Measurements from ENCODE around the gene CLDN16.

Gene CLDN16

DNA sequence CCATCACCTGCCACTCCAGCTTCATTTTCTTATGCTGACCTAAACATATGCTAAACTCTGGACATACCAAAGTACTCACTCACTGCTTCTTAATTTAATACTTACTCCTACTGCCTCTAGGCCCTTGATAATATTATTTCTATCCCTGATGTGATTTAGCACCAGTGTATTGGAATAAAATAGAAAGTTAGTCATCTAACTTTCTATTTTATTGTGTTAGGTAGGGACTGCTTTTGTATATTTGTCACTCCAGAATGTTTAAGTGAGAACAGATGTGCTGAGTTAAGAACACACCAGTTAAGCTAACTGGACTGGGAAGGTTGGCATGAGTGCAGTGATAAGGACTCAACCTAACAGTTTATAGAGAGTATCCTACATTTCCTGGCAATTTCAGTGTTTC, 6.5 kb upstream of the CLDN16 start:
- DNase-seq: no peak

GRCh38 chr3:190382082-190382481, 5.9 kb upstream of the CLDN16 start:
- no peak for DNase-seq

GRCh38 chr3:190384309-190384756, 3.6 kb upstream of the CLDN16 start:
- no peak for DNase-seq

DNA sequence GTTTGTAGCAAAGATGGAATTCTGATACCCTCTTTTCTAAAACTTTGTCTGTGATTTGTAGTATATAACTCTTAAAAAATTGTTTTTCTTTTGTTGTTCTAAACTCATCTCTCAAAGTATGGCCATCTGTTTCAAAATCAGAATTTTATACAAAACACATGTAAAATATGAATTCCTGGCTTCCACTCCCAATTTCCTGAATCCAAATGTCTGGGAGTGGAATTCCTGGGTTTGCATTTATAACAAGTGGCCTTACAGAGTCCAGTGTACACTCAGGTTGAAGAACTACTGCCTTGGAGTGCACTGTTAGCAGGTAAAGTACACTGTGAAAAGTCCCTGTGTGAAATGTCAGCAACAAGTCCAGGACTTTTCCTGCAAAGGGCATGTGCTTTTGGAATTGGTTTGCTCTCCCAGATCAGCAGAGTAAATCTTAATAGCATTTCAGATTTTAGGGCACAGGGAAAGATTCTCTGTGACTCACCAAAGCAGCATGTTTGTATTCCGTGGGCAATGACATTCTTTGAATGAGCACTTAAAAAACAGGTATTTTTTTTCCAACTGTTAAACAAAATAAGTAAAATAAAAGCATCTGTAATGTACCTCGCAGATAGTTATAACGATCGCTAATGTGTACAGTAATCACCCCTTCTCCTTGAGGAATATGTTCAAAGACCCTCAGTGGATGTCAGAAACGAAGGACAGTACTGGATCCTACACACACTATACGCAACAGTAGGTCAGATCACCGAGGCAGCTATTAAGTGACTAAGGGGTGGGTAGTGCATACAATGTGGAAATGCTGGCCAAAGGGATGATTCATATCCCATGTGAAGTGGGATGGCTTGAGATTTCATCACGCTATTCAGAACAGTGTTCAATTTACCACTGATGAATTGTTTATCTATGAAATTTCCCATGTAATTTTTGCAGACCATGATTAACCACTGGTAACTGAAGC, 2.0 kb upstream of the CLDN16 start:
- DNase-seq: no peak

DNA sequence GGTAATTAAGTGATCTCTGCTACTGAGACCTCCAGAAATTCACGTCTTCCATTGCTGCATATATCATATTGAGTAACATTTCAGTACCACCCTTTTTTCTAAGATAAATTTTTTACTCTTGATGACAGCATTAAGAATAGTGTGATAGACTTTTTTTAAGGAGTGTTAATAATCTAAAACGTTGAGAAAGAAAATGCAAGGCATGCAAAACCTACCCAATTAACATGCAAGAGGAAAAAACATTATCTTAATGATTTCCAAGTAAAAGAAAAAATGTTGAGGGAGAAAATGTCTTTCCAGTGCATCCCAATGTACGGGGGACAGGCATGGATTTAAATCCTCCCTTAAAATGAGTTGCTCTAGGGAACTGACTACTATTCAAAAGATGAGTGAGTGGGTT, 740 bp downstream of the CLDN16 start:
- DNase-seq: no peak

DNA sequence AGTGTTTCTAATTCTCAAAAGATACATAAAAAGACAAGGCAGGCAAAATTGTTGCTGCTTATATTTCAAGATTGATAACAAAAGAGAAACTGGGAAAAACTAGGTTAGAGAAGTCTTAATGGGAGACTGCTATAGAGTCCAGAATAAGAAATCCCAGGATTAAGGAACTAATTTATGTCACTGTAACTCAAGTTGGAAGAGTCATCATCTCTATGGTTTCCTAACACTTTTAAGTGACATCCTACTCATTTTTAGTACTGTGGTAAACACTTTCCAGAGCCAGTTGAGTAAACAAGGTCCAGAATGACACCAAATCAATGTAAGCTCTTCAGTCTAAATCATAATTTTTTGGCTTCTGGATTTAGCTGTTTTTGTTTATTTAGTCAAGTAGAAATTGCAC, 8.0 kb downstream of the CLDN16 start:
- no peak for DNase-seq

DNA sequence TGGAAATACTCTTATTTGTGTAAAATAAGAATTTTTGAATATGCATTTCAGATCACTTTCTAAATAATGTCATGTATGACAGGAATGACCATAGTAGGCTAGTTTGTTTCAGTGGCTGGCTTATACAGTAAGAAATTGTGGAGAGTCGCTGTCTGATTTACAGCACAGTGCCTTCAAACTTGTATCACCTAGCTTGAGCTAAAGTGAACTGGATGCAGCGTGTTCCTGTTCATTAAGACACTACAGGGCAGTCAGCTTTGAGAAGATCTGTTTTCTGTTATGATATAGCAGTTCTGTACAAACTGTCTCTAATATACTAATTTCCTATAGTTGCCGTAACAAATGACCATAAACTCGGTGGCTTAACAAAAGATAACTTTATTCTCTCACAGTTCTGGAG, 9.9 kb downstream of the CLDN16 start:
- DNase-seq: no peak

DNA sequence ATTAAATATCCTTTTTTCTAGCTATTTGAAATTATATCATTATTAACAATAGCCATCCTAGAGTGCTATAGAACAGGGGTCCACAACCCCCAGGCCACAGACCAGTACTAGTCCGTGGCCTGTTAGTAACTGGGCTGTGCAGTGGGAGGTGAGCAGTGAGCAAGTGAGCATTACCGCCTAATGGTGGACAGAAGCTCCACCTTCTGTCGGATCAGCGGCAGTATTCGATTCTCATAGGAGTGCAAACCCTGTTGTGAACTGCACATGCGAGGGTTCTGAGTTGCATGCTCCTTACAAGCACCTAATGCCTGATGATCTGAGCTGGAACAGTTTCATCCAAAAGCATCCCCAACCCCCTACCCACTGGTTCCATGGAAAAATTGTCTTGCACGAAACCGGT, 11.7 kb downstream of the CLDN16 start:
- DNase-seq: no peak

DNA sequence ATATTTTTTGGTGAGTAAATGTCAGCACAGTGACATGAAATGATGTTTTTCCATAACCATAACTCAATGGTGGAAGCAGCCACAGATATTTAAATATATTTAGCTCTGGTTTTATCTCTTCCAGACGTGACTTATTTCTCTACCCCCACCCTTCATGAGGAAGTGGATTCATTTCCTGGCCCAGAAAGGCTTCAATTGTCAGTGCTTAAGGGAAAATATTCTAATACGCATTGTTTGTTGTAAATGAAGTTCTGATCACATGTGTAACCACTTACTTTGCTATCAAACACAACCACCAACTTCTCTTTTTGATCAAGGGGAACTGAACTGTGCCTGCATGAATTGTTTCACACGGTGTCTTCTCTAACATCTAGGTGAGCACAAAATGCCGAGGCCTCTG, 14.0 kb downstream of the CLDN16 start:
- no peak for DNase-seq

DNA sequence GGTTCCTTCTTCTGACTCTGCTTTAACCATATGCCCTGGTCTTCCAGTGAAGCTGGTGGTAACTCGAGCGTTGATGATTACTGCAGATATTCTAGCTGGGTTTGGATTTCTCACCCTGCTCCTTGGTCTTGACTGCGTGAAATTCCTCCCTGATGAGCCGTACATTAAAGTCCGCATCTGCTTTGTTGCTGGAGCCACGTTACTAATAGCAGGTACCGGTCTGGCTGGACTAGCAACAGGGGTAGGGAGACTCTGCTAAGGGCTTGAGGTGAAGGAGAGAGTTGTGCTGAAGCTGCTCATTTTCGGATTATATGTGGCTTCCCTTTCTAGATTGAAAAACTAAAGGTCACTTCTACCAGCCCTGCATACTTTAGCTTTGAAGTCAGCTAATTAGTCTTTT, 16.8 kb downstream of the CLDN16 start:
- DNase-seq: no peak

DNA sequence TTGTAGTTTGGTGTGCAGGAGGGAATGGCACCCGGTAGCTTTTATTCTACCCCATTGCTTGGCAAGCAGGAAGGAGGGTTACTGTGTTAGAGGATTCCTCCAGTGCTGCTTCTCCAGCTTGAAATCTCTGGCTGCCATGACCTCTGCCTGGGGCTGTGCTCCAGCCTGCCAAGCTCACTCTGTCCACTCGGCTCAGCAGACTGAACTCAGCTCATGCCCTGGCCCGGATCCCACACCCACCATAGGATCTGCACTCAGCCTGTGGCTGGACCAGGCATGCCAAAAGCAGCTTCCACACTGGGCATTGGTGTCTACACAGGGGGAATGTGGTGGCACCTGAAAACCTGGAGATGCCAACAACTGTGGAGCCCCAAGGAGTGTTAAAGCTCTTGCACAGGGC, 26.3 kb downstream of the CLDN16 start:
- no peak for DNase-seq

GRCh38 chr3:190424108-190424477, 36.1 kb downstream of the CLDN16 start:
- DNase-seq: no peak

GRCh38 chr3:190424478-190425439, 36.8 kb downstream of the CLDN16 start:
- no peak for DNase-seq

GRCh38 chr3:190425833-190426232, 37.9 kb downstream of the CLDN16 start:
- DNase-seq: no peak

DNA sequence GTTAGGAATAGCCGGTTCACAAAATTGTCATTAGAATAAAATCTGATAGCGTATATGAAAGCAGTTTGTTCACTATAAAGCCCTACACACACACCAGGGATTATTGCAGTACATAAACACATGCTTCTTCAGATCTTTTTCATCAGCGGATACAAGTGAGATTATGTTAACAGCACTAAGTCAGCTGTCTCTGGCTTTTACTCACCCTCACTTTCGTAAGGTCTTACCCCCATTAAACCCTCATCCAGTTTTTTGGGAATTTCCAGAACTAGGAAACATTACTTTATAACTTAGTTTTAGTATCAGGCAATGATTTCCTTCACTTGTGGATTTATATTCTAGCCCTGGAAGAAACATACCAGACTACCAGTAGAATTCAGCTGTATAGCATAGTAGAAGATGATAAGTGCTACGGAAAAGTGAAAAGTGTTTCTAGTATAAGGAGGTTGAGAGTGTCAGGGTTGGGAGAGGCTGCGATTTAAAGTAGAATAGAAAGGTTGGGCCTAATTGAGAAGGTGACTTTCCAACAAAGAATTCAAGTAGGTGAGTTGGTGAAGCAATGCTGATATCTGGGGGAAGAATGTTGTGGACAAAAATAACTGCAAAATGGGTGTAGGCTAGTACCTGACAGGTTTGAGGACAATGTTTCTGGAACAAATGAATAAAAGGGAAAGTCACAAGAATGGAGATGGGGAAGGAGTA, 39.0 kb downstream of the CLDN16 start:
- no peak for DNase-seq

- no peak for DNase-seq
Measured at GRCh38 chr3:190429681-190430080, 41.7 kb downstream of the CLDN16 start.

DNA sequence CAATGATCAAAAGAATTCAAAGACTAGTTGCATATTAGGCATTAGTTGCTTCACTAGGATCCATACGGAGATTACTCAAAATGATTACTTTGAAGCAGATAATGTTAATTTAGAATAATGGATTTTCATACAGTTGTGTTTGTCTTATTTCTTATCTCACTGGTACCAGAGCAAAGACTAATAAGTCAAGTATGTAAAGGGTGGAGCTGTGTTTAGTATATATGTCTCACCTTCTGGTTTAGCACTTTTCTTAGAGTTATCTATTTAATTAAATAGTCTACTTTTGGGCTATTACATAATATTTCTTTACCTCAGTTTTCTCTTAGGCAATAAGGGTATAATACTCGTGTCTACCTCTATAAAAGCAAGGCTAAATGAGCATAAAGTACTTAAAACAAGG, 42.9 kb downstream of the CLDN16 start:
- no peak for DNase-seq

DNA sequence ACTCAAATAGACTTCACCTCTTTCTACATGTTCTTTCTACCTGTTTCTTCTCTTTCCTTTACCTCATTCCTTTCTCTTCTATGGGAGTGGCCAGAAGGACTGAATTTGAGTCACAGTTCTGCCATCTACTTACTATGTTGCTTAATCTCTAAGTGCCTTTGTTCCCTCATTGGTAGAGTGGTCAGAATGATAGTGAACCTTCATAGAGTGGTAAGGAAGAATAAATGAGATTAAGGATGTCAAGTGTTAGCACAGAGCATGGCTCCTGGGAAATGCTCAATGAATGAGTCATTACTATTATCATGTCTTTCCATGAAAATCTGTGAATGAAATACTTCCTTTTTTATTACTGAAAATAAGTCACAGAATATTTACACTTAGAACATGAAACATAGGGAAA, 44.3 kb downstream of the CLDN16 start:
- no peak for DNase-seq

DNA sequence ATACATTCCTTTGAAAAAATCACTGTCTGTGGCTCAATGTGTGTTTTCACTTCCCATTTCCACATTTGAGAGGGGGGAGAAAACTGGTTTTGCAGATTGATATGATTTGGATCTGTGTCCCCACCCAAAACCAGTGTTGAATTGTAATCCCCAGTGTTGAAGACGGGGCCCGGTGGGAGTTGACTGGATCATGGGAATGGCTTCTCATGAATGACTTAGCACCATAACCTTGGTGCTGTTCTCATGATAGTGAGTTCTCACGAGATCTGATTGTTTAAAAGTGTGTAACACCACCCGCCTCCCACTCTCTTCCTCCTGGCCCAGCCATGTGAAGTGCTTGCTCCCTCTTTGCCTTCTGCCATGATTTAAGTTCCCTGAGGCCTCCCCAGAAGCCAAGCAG, 45.7 kb downstream of the CLDN16 start:
- DNase-seq: no peak

DNA sequence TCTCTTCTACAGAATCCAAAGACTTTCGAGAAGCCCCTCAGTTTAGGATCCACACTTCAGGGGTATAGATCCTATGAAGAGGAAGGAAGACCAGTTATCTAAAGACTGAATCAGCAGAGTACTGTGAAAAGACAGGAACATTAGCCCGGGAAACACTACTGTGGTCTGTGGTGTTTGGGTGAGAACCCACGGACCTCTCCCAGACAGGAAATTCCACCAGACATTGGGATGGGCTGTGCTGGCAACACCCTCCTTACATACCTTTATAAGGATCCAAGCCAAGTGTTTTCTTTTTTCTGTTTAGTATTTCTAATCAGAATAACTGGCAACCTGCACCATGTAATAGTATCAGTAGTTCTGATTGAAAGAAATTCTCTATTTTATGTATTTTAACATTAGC, 47.7 kb downstream of the CLDN16 start:
- DNase-seq: no peak

GRCh38 chr3:190436331-190436730, 48.4 kb downstream of the CLDN16 start:
- no peak for DNase-seq

- no peak for DNase-seq
Measured at GRCh38 chr3:190442240-190442639, 54.3 kb downstream of the CLDN16 start.

DNA sequence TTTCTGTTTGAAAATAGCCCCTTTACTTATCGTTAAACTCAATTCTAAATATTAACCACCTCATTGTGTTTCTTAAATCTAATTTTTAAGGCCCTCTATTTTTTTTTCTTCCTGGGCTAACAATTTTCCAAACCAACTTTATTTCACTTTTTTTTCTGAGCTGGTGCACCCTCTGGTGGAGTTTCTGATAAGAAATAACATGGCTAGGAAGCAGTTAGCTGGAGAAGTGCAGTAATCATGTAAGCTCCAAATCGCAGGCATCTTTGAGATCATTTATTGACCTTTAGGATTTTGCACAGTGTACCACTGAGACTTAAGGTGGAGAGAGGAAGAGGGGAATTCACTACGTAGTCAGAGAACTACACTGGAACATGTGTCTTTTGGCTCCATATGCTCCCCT, 55.3 kb downstream of the CLDN16 start:
- no peak for DNase-seq
